Measurements from ENCODE around the gene CCDC192. TPM values are rescaled to one million over a fixed set of nuclear protein-coding genes. Genes with fewer than 3 reads are reported as not detected.
"Not testable (repeated sequence)": the region's sequence is repeated elsewhere in the genome, so short reads cannot be mapped to it uniquely, and the experiment has no call there.

Gene CCDC192, protein sequence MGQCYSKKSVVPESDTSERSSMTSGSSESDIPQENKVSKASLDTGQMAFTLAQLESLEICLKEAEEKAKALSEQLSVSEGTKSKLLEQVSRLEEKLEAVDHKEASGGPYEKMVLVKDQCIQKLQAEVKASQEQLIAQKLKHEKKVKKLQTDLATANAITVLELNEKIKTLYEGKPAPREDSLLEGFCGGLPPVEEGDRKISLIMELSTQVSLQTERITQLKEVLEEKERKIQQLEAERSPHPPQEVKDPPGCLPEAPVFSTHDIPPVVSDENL
- total RNA-seq (not detected), polyA plus RNA-seq (not detected), total RNA-seq (0 reads per million in 6 experiments)

DNA sequence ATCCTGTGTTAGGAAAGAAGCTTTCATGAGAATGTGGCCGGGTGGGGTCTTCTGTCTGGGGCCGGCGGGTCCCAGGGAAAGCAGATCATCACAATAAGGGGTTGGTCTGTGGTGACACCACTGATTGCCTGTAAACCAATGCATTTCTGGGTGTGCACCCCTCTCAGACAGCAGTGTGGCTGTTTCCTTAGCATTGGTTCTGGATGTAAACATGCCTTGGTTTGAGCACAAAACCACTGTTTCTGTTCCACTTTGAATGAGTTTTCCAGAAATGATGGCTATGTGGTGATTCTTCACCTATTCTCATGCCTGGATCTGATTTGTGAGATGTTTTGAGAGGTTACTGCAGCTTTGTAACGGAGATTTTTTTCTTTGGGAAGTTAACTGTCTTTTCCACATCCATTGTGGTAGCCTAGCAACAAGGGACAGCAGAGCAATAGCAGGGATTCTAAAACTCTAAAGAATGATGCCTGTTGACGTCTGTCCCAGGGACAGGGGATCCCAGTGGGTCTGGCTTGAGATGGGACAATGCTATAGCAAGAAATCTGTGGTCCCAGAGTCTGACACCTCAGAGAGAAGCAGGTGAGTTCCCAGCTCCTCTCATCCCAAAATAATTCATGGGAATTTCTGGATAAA lies at the start of gene CCDC192:
Gene CCDC192 (plus strand): TSS at position 466 of the 636 bp plus-strand sequence. CDS start 55 bp downstream, at position 521.
- POLR2A ChIA-PET, result no interaction called here
- Mint-ChIP-seq H3K36me3 (no peaks in the 10 kb centered on the region), H3K27ac (no peak within 1 kb of the TSS), H3K4me3 (no peak within 1 kb of the TSS), H3K9me3 (no peaks in the 10 kb centered on the region), H3K27me3 (peaks cover 4 to 20% (median 8%) of the 10 kb centered on the region in 5 donors), H3K4me1 (no peaks in the 10 kb centered on the region)
- DNase-seq (no peak), ATAC-seq (no peak)

DNA sequence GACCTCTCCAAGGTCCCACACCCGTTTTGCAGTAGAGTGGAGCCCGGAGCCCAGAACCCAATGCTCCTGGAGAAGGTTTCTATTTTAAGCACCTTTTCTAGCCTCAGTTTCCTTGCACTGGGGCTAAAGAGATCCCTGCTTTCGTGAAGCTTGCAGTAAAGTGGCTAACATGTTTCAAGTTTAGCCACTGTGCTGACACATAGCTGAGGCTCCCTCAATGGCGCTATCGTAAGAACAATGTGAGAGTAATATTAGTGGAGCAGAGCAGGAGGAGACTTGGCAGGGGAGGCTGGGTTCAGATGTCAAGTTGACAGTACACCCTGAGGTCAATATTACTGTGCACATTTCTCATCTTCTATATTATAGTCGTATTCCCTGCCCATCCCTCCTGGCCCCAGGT lies 46.4 kb upstream of the CCDC192 start:
- H3K9me3 Mint-ChIP-seq, result no peaks in the 10 kb centered on the region
- DNase-seq (no peak), ATAC-seq (no peak)
- H3K4me1 Mint-ChIP-seq, result no peaks in the 10 kb centered on the region
- peaks cover 0 to 6% (median 1%) of the 10 kb centered on the region in 5 donors for H3K27me3 Mint-ChIP-seq
- H3K27ac Mint-ChIP-seq, result no peak overlapping the region
- POLR2A ChIA-PET, result no interaction called here
- no peak overlapping the region for H3K4me3 Mint-ChIP-seq
- no peaks in the 10 kb centered on the region for H3K36me3 Mint-ChIP-seq

DNA sequence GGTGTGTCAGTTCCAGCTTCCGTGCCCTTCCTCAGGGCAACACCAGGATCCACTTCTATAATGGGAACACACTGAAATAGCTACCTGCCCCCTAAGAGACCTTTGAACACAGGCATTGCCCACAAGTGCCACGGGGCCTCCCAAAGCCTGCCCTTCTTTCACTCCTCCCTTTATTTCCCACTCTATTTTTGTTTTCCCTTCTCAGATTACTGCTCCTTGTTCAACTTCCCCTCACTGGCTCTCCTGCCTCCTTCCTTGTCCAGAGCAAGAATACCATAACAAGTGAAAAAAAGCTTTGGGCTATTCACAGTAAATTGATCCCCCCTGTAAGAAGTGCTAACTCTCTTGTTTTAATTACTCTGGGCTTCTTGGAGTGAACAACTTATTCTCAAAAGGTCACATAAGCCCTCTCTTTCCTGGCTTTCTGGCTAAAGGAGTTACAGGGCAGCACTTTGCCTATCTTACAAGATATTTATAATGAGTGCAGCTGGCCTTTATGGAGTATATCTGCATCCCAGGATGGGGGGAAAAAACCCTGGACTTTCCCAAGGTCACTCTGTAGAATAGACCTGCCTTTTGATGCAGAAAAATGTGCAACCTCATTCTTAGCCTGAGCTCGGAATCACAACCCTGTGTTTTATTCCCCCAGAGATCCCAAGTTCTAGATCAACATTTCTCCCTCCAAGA lies 43.0 kb upstream of the CCDC192 start:
- ATAC-seq, result no peak
- no peak overlapping the region for H3K4me3 Mint-ChIP-seq
- DNase-seq, result no peak
- no peak overlapping the region for H3K27ac Mint-ChIP-seq
- peaks cover 0 to 6% (median under 1%) of the 10 kb centered on the region in 5 donors for H3K27me3 Mint-ChIP-seq
- POLR2A ChIA-PET, result no interaction called here
- H3K4me1 Mint-ChIP-seq, result no peaks in the 10 kb centered on the region
- no peaks in the 10 kb centered on the region for H3K36me3 Mint-ChIP-seq
- H3K9me3 Mint-ChIP-seq, result no peaks in the 10 kb centered on the region

DNA sequence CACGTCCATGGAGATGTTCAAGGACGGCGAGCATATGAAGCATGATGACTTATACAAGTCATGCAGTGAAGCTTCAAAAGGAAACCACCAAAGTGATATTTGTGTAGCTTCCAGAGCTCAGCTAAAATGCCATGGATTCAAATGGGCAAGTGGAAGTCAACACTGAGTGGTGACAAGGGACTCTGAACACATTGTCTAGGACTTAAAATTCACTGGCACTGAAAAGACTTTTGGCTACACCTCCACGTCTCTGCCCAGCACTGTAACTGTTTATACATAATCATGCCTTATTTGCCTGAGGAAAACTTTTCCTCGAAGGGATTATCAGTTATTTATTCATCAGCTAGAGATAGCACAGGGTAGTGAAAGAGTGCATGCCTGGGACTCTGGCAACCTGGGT lies 39.1 kb upstream of the CCDC192 start:
- no peak overlapping the region for H3K27ac Mint-ChIP-seq
- H3K4me3 Mint-ChIP-seq, result no peak overlapping the region
- no peak for ATAC-seq
- POLR2A ChIA-PET, result no interaction called here
- H3K27me3 Mint-ChIP-seq, result peaks cover 0 to 6% (median 0%) of the 10 kb centered on the region in 5 donors
- no peaks in the 10 kb centered on the region for H3K4me1 Mint-ChIP-seq
- H3K9me3 Mint-ChIP-seq, result no peaks in the 10 kb centered on the region
- no peak for DNase-seq
- no peaks in the 10 kb centered on the region for H3K36me3 Mint-ChIP-seq

DNA sequence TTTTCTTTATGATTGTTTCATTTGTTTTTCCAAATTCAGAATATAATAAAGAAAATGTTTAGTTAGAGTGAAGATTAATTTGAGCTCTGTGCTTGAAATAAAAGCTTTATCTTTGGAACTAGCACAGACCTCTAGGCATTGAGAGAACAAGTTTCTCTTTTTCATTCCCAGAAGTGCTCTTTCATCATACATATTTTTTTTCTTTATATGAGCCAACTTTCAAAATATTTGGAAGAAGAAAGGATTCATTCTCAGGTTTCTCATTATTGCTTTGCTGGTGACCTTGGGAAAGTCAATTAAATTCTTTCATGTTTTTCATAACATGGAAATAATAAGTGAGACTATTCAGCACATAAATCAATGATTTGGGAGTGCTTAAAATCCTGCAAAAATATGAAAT lies 37.5 kb upstream of the CCDC192 start:
- POLR2A ChIA-PET, result no interaction called here
- Mint-ChIP-seq H3K27me3 (peaks cover 0 to 5% (median 0%) of the 10 kb centered on the region in 5 donors), H3K4me1 (no peaks in the 10 kb centered on the region), H3K36me3 (no peaks in the 10 kb centered on the region), H3K4me3 (no peak overlapping the region), H3K9me3 (peaks cover 0 to 2% (median 0%) of the 10 kb centered on the region in 9 donors), H3K27ac (no peak overlapping the region)
- no peak for DNase-seq
- ATAC-seq, result no peak

DNA sequence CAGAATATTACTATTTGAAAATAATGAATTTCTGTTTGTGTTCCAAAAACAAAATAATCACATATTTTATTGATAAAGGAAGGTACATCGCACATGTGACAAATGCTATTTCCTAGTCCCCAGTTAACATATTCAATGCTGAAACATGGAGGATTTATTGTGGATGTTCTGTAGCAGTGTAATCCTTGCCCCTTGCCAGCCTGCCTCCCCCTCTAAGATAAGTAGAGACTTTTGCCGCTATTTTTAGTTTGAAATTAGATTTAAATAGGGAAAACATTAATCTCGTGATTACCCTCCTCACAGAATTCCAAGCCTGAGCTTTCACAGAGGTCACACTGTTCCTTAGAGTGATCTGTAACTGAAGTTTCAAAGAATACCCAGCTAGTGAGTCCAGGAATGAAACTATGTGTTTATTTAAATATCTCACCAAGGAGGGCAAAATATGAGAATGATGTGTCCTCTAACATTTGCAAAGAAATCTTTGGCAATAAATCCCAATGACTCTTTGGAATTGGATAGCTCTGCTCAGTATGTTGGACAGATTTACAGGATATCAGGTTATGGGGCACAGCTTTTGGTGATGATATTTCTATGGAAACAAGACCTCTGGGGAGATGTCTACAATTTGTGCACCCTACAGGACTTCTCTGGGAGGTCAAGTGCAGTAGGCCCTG lies 37.0 kb upstream of the CCDC192 start:
- H3K4me1 Mint-ChIP-seq, result no peaks in the 10 kb centered on the region
- H3K4me3 Mint-ChIP-seq, result no peak overlapping the region
- H3K27ac Mint-ChIP-seq, result no peak overlapping the region
- POLR2A ChIA-PET, result no interaction called here
- H3K27me3 Mint-ChIP-seq, result peaks cover 0 to 5% (median 0%) of the 10 kb centered on the region in 5 donors
- no peaks in the 10 kb centered on the region for H3K36me3 Mint-ChIP-seq
- peaks cover 0 to 2% (median 0%) of the 10 kb centered on the region in 9 donors for H3K9me3 Mint-ChIP-seq
- no peak for ATAC-seq
- DNase-seq, result no peak

DNA sequence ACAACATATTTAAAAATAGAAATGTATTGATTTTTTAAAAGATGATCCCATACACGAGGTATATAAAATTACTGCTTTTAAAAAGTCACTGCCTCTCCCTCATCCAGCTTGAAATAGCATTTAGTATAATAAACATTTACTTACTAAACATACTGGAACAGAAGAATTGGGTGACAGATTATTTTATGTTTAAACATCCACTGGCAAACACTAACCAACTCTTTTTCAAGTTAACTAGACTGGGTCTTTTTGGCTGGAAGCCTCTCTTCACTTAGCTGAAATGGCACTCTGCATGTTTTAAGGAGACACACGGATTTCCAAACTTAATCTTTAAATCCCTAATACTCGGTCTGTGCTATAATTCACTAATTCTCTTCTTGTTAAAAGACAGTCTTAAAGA lies 35.3 kb upstream of the CCDC192 start:
- H3K4me3 Mint-ChIP-seq, result no peak overlapping the region
- no peak for DNase-seq
- no peak for ATAC-seq
- peaks cover 0 to 2% (median 0%) of the 10 kb centered on the region in 9 donors for H3K9me3 Mint-ChIP-seq
- no peaks in the 10 kb centered on the region for H3K4me1 Mint-ChIP-seq
- POLR2A ChIA-PET, result no interaction called here
- H3K27ac Mint-ChIP-seq, result no peak overlapping the region
- H3K36me3 Mint-ChIP-seq, result no peaks in the 10 kb centered on the region
- H3K27me3 Mint-ChIP-seq, result peaks cover 0 to 5% (median 0%) of the 10 kb centered on the region in 5 donors

DNA sequence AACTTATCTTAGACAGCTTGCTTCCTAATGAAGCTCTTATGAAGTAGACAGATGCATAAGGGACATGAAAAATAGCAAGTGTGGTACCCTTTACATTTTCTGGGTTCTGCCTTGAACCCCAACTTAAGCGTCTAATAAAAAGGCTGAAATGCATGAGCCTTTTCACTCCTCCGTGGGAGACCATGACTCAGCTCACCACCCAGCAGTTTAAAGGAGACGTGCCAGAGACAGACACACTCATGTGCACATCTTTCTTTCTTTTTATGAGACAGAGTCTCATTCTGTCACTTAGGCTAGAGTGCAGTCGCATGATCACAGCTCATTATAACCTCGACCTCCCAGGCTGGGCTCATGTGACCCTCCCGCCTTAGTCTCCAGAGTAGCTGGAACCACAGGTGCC lies 32.0 kb upstream of the CCDC192 start:
- H3K4me1 Mint-ChIP-seq, result no peaks in the 10 kb centered on the region
- no peak for ATAC-seq

DNA sequence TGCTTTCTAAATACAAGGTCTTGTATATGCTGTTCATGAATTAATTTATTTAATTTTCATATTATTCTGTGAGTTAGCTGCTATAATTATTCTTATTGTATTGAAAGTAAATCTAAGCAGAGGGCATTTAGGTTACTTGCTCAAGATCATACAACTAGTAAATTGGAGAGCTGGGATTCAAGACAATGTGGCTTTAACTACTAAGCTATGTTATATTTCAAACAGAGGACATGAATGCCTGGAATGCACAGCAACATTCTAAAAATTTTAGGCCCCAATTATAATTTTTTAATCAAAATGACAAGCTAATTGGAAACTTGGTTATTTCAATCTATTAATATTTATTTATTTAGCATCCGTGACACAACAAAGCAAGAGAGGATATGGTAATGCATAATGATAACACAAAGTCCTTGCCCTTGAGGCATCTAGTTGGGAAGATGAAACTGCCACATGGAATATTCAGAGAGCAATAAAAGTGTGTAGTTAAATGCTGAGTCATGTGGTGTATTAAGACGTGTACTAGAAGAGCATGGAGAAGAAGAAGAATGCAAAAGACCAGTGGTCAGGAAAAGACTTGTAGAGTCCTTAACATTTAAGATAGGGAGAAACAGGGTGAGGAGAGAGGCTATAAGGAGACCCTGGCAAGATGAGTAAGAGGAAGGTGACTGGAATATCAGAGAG lies 29.9 kb upstream of the CCDC192 start:
- Mint-ChIP-seq H3K27ac (no peak overlapping the region), H3K4me1 (no peaks in the 10 kb centered on the region), H3K27me3 (peaks cover 0 to 5% (median 1%) of the 10 kb centered on the region in 5 donors), H3K36me3 (no peaks in the 10 kb centered on the region), H3K9me3 (peaks cover 0 to 8% (median 0%) of the 10 kb centered on the region in 9 donors), H3K4me3 (no peak overlapping the region)
- POLR2A ChIA-PET, result no interaction called here
- ATAC-seq, result no peak
- DNase-seq, result no peak

More for the DNA sequence above, 32.0 kb upstream of the CCDC192 start:
- Mint-ChIP-seq H3K27me3 (peaks cover 0 to 5% (median 0%) of the 10 kb centered on the region in 5 donors), H3K36me3 (no peaks in the 10 kb centered on the region), H3K9me3 (peaks cover 0 to 8% (median 0%) of the 10 kb centered on the region in 9 donors), H3K4me3 (no peak overlapping the region), H3K27ac (no peak overlapping the region)
- DNase-seq, result no peak
- POLR2A ChIA-PET, result no interaction called here

DNA sequence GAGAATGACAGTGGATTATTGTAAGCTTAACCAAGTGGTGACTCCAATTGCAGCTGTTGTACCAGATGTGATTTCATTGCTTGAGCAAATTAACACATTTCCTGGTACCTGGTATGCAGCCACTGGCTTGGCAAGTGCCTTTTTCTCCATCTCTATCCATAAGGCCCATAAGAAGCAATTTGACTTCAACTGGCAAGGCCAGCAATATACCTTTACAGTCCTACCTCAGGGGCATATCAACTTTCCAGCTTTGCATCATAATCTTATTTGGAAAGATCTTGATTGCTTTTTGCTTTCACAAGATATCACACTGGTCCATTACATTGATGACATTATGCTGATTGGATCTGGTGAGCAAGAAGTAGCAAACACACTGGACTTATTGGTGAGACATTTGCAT lies 26.2 kb upstream of the CCDC192 start:
- ATAC-seq, H3K4me1 Mint-ChIP-seq, H3K9me3 Mint-ChIP-seq, H3K27ac Mint-ChIP-seq, H3K4me3 Mint-ChIP-seq, POLR2A ChIA-PET, H3K36me3 Mint-ChIP-seq, DNase-seq, H3K27me3 Mint-ChIP-seq: not testable (repeated sequence)

DNA sequence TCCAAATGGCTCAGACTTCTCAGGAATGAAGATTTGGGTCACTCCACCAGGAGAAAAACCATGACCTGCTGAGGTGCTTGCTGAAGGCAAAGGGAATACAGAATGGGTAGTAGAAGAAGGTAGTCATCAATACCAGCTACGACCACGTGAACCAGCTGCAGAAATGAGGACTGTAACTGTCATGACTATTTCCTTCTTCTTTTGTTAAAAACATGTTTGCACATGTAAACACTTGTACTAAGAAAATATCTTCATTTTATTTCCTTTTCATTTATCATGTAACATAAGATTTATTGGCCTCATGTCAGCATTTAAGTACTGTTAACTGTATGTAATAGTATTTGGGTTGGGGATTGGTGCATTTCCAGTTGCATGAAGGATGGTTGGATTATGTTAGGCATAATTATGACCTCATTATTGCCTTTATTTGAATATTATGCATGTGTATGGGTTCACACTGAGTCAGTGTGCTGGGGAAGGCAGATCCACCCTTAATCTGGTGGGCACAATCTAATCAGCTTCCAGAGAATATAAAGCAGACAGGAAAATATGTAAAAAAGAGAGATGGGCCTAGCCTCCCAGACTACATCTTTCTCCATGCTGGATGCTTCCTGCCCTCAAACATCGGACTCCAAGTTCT lies 23.4 kb upstream of the CCDC192 start:
- ATAC-seq, H3K27me3 Mint-ChIP-seq, H3K4me1 Mint-ChIP-seq, H3K4me3 Mint-ChIP-seq, H3K27ac Mint-ChIP-seq, H3K36me3 Mint-ChIP-seq, DNase-seq, POLR2A ChIA-PET, H3K9me3 Mint-ChIP-seq: not testable (repeated sequence)

DNA sequence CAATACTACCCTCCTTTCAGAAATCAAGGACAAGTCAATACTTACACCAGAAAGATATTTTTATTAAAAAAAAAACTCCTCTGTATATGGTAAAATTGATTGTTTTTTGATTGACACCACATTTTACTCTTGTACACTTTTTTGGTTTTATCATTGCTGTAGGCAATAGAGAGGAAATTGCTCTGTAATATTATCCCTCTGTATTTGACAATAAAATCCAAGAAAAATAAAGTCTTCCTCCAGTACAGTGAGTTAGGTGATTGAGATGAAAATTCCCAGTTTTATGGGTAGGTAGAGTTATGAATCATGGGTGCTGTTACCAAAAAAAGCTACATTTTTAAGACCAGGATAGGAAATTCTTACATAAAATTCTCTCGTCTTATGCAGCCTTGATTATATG lies 22.6 kb upstream of the CCDC192 start:
- Mint-ChIP-seq H3K9me3 (peaks cover 0 to 4% (median 0%) of the 10 kb centered on the region in 9 donors), H3K27me3 (peaks cover 0 to 3% (median 3%) of the 10 kb centered on the region in 5 donors), H3K36me3 (no peaks in the 10 kb centered on the region), H3K4me3 (no peak overlapping the region), H3K27ac (no peak overlapping the region), H3K4me1 (no peaks in the 10 kb centered on the region)
- ATAC-seq, result no peak
- POLR2A ChIA-PET, result no interaction called here
- DNase-seq, result no peak

Measured in naive thymus-derived CD8-positive, alpha-beta T cell (primary cell).